ENCODE results near the gene R3HDM4.

The R3HDM4 gene

GRCh38 chr19:916645-917322 is 3.8 kb upstream of the R3HDM4 start:
- TF ChIP-seq, protein P1, sequence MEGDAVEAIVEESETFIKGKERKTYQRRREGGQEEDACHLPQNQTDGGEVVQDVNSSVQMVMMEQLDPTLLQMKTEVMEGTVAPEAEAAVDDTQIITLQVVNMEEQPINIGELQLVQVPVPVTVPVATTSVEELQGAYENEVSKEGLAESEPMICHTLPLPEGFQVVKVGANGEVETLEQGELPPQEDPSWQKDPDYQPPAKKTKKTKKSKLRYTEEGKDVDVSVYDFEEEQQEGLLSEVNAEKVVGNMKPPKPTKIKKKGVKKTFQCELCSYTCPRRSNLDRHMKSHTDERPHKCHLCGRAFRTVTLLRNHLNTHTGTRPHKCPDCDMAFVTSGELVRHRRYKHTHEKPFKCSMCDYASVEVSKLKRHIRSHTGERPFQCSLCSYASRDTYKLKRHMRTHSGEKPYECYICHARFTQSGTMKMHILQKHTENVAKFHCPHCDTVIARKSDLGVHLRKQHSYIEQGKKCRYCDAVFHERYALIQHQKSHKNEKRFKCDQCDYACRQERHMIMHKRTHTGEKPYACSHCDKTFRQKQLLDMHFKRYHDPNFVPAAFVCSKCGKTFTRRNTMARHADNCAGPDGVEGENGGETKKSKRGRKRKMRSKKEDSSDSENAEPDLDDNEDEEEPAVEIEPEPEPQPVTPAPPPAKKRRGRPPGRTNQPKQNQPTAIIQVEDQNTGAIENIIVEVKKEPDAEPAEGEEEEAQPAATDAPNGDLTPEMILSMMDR (IDR thresholded peaks at IDR 0.05; ENCODE audit: low read depth, low read length), result no peak
- DNase-seq (ENCODE audit: extremely low read depth, low read depth), result no peak

DNA sequence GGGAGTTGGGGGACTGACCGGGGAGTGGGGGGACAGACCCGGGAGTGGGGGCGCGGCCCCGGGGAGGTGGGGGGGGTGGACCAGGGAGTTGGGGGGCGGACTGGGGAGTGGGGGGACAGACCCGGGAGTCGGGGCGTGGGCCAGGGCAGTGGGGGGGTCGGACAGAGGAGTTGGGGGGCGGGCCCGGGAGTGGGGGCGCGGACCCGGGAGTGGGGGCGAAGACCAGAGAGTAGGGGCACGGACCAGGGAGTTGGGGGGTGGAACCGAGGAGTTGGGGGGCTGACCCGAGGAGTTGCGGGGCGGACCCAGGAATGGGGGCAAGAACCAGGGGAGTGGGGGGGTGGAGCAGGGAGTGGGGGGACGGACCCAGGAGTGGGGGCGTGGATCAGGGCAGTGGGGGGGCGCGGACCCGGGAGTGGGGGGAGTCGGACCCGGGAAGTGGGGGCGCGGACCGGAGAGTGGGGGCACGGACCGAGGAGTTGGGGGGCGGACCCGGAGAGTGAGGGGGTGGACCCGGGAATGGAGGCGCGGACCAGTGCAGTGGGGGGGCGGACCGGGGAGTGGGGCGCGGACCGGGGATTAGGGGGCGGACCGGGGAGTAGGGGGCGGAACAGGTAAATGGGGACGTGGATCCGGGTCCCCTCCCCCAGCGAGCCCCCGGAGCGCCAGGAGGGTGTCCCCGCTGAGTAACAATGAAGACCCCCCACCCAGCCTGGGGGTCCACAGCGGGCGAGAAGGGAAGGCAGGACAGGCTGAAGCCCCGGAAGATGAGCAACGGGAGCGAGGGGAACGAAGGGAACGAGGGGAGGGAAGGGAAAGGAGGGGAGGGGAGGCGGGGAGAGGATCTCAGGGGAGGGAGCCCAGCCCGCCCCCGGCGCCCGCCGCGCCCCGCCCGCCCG is 589 bp downstream of the R3HDM4 start:
- no peak for DNase-seq (ENCODE audit: extremely low read depth, low read depth)
- TF ChIP-seq, protein P1 (IDR thresholded peaks at IDR 0.05; ENCODE audit: low read depth, low read length), result no peak

GRCh38 chr19:911197-912033 is 1.6 kb downstream of the R3HDM4 start:
- TF ChIP-seq, protein P1 (IDR thresholded peaks at IDR 0.05; ENCODE audit: low read depth, low read length), result no peak

DNA sequence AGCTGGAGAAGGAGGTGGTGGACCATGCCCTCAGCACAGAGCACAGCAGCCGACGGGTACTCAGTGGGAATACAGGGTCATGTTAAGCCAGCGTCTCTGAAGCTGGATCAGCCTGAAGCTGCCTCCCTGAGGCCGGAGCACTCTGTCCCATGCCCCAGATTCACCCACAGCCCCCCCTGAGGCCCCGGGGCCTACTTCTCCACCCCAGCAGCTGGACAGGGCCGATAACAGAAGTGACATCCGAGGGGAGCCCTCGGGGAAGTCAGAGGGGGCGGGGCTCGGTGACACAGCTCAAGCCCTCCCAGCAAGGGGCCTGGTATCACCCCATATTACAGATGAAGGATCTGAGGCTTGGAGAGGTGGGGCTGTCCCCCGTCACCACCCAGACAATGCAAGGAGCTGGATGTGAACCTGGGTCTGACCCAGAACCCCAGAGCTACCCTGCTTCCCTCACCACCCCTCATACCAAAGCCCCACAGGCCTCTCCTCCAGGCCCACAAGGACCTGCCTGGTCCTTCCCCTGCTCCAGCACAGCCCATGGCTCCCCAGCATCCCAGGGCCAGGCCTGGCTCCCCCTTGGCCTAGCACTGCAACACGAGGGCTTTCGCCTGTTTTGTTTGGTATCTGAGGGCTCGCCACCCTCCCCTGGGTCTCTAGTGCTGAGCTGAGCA is 5.7 kb downstream of the R3HDM4 start:
- TF ChIP-seq, protein P1 (IDR thresholded peaks at IDR 0.05; ENCODE audit: low read depth, low read length), result no peak
- no peak for DNase-seq (ENCODE audit: extremely low read depth, low read depth)

More at GRCh38 chr19:911197-912033, 1.6 kb downstream of the R3HDM4 start:
- no peak for DNase-seq (ENCODE audit: extremely low read depth, low read depth)

GRCh38 chr19:906480-906879 is 6.5 kb downstream of the R3HDM4 start:
- TF ChIP-seq, protein P1 (IDR thresholded peaks at IDR 0.05; ENCODE audit: low read depth, low read length), result no peak
- no peak for DNase-seq (ENCODE audit: extremely low read depth, low read depth)

GRCh38 chr19:904545-904944 is 8.5 kb downstream of the R3HDM4 start:
- TF ChIP-seq, protein P1 (IDR thresholded peaks at IDR 0.05; ENCODE audit: low read depth, low read length), result no peak
- DNase-seq (ENCODE audit: extremely low read depth, low read depth), result no peak
